H9 (cell line): ENCODE results near the gene MAP2K3. TPM values are rescaled to one million over a fixed set of nuclear protein-coding genes. Genes with fewer than 3 reads are reported as not detected.

Experiments used
- DNase-seq: peaks from one replicate; pipeline ENCODE4 v3.0.0-alpha.2; 2017
- H2AFZ ChIP-seq: one replicate; pipeline ENCODE4 v1.6.1; 2013; ENCODE audit warnings: mild to moderate bottlenecking, low read length, control low read depth, moderate library complexity
- H2AK5ac ChIP-seq: 2 replicates; pipeline ENCODE4 v1.6.1; 2013; ENCODE audit warnings: low read length, control low read depth, mixed read lengths; ENCODE audit not compliant: insufficient read length
- H2BK120ac ChIP-seq: one replicate; pipeline ENCODE4 v1.6.1; 2013; ENCODE audit warnings: low read depth, mild to moderate bottlenecking, low read length, control low read depth, inconsistent platforms; ENCODE audit not compliant: poor library complexity, severe bottlenecking
- H2BK12ac ChIP-seq: 2 replicates; pipeline ENCODE4 v1.6.1; 2013; ENCODE audit warnings: low read length, control low read depth, mixed read lengths, low read depth; ENCODE audit not compliant: insufficient read length
- H2BK15ac ChIP-seq: 2 replicates; pipeline ENCODE4 v1.6.1; 2013; ENCODE audit warnings: low read depth, low read length, control low read depth
- H2BK20ac ChIP-seq: one replicate; pipeline ENCODE4 v1.6.1; 2013; ENCODE audit warnings: low read depth, mild to moderate bottlenecking, low read length, control low read depth, inconsistent platforms; ENCODE audit not compliant: poor library complexity, severe bottlenecking
- H2BK5ac ChIP-seq: 2 replicates; pipeline ENCODE4 v1.6.1; 2013; ENCODE audit warnings: low read length, control low read depth, mixed read lengths; ENCODE audit not compliant: insufficient read length
- H3K14ac ChIP-seq: 2 replicates; pipeline ENCODE4 v1.6.1; 2013; ENCODE audit warnings: low read length, control low read depth; ENCODE audit not compliant: insufficient read depth
- H3K18ac ChIP-seq: 2 replicates; pipeline ENCODE4 v1.6.1; 2013; ENCODE audit warnings: low read depth, mild to moderate bottlenecking, mixed read lengths, low read length, control low read depth; ENCODE audit not compliant: insufficient read length
- H3K23ac ChIP-seq: 2 replicates; pipeline ENCODE4 v1.6.1; 2013; ENCODE audit warnings: low read length, control low read depth, mixed read lengths, low read depth; ENCODE audit not compliant: insufficient read length
- H3K23me2 ChIP-seq: 2 replicates; pipeline ENCODE4 v1.6.1; 2013; ENCODE audit warnings: low read depth, mild to moderate bottlenecking, mixed read lengths, low read length, control low read depth; ENCODE audit not compliant: insufficient read length, poor library complexity, severe bottlenecking
- H3K27ac ChIP-seq: 2 replicates; pipeline ENCODE4 v1.5.1; 2013; ENCODE audit warnings: low read length, control low read depth, mixed read lengths, low read depth; ENCODE audit not compliant: insufficient read length
- H3K27me3 ChIP-seq: 2 replicates; pipeline ENCODE4 v1.6.1; 2013; ENCODE audit warnings: low read length, control low read depth, inconsistent platforms; ENCODE audit not compliant: insufficient read depth
- H3K4ac ChIP-seq: 2 replicates; pipeline ENCODE4 v1.6.1; 2013; ENCODE audit warnings: low read depth, mild to moderate bottlenecking, control low read depth, inconsistent platforms, low read length, moderate library complexity
- H3K4me1 ChIP-seq: 2 replicates; pipeline ENCODE4 v1.6.1; 2013; ENCODE audit warnings: low read length, control low read depth, inconsistent platforms; ENCODE audit not compliant: insufficient read depth
- H3K4me2 ChIP-seq: 2 replicates; pipeline ENCODE4 v1.6.1; 2013; ENCODE audit warnings: low read length, control low read depth, mixed read lengths; ENCODE audit not compliant: insufficient read length, insufficient read depth
- H3K56ac ChIP-seq: 2 replicates; pipeline ENCODE4 v1.6.1; 2013; ENCODE audit warnings: low read depth, mild to moderate bottlenecking, mixed read lengths, low read length, control low read depth; ENCODE audit not compliant: insufficient read length
- H3K79me1 ChIP-seq: 2 replicates; pipeline ENCODE4 v1.6.1; 2013; ENCODE audit warnings: low read depth, mild to moderate bottlenecking, moderate library complexity, low read length, control low read depth, inconsistent platforms; ENCODE audit not compliant: insufficient read depth, poor library complexity, severe bottlenecking
- H3K79me2 ChIP-seq: 2 replicates; pipeline ENCODE4 v1.6.1; 2013; ENCODE audit warnings: low read length, control low read depth, inconsistent platforms; ENCODE audit not compliant: insufficient read depth
- H3K9ac ChIP-seq: 2 replicates; pipeline ENCODE4 v1.6.1; 2013; ENCODE audit warnings: low read length, control low read depth, mixed read lengths; ENCODE audit not compliant: insufficient read length; ENCODE audit errors: extremely low read depth
- H3K9me3 ChIP-seq: one replicate; pipeline ENCODE4 v1.6.1; 2013; ENCODE audit warnings: low read depth, low read length, inconsistent platforms; ENCODE audit not compliant: control insufficient read depth
- H3T11ph ChIP-seq: one replicate; pipeline ENCODE4 v1.6.1; 2013; ENCODE audit warnings: mild to moderate bottlenecking, low read length, control low read depth, inconsistent platforms
- H4K20me1 ChIP-seq: one replicate; pipeline ENCODE4 v1.6.1; 2013; ENCODE audit not compliant: control insufficient read depth, insufficient read length, insufficient read depth
- H4K5ac ChIP-seq: 2 replicates; pipeline ENCODE4 v1.6.1; 2013; ENCODE audit warnings: low read depth, mild to moderate bottlenecking, mixed read lengths, low read length, control low read depth; ENCODE audit not compliant: insufficient read length
- H4K8ac ChIP-seq: replicated peaks from 2 replicates; pipeline ENCODE4 v1.6.1; 2013; ENCODE audit warnings: low read length, control low read depth, mixed read lengths, low read depth; ENCODE audit not compliant: insufficient read length
- H4K91ac ChIP-seq: 2 replicates; pipeline ENCODE4 v1.6.1; 2013; ENCODE audit warnings: low read depth, mild to moderate bottlenecking, moderate library complexity, mixed read lengths, low read length, control low read depth; ENCODE audit not compliant: insufficient read length
- H3K27ac Mint-ChIP-seq, 3 experiments: 2 replicates in 2 of 3; 3 replicates in 1 of 3; pipeline ENCODE4 v1.8.0; 2020 to 2021; ENCODE audit warnings: mixed read lengths in 3 of 3, mild to moderate bottlenecking in 1 of 3, moderate library complexity in 1 of 3
- H3K27me3 Mint-ChIP-seq: 2 replicates; pipeline ENCODE4 v1.8.0; 2021; ENCODE audit warnings: low read depth, mild to moderate bottlenecking, moderate library complexity, mixed read lengths
- H3K36me3 Mint-ChIP-seq, 3 experiments: 2 replicates in 2 of 3; 3 replicates in 1 of 3; pipeline ENCODE4 v1.8.0; 2020 to 2021; ENCODE audit warnings: low read depth in 3 of 3, mixed read lengths in 3 of 3; ENCODE audit not compliant: insufficient read depth in 1 of 3
- H3K4me1 Mint-ChIP-seq, 2 experiments: 2 replicates each; pipeline ENCODE4 v1.8.0; 2020; ENCODE audit warnings: mixed read lengths in 2 of 2
- H3K4me3 Mint-ChIP-seq, 2 experiments: 2 replicates in 1 of 2; 3 replicates in 1 of 2; pipeline ENCODE4 v1.8.0; 2020 to 2021; ENCODE audit warnings: mild to moderate bottlenecking in 2 of 2, mixed read lengths in 2 of 2, moderate library complexity in 1 of 2
- H3K9me3 Mint-ChIP-seq, 2 experiments: 2 replicates in 1 of 2; 3 replicates in 1 of 2; pipeline ENCODE4 v1.8.0; 2020; ENCODE audit warnings: mild to moderate bottlenecking in 2 of 2, mixed read lengths in 2 of 2, moderate library complexity in 1 of 2
- CTCF ChIP-seq: fragments of 200-600 bp; sonication (generic); conservative IDR thresholded peaks from 3 replicates; pipeline ENCODE4 v1.8.0; 2021; ENCODE audit warnings: antibody characterized with exemption, mild to moderate bottlenecking
- WGBS: extraction: QIAGEN DNeasy Blood & Tissue Kit; methylation state at CpG from one replicate; pipeline ENCODE4 v1.1.7; 2013; ENCODE audit warnings: missing lambda C conversion rate, low lambda C conversion rate, mixed read lengths; ENCODE audit not compliant: insufficient read length; ENCODE audit errors: extremely low coverage; 5-methylcytosine and 5-hydroxymethylcytosine counted together
- total RNA-seq: library from RNA; stranded (reverse); gene quantifications from 2 replicates; pipeline ENCODE4 v1.2.1, GENCODE V29; 2021

The MAP2K3 gene
- total RNA-seq, 1 experiment from 2014 or later, result 26.1 TPM

GRCh38 chr17:21250854-21251253 lies 33.7 kb upstream of the MAP2K3 start:
- Histone ChIP-seq H4K20me1 (no peaks in the 10 kb centered on the region), H3K9ac (no peak overlapping the region), H2BK5ac (no peak overlapping the region), H3K27me3 (no peaks in the 10 kb centered on the region), H4K5ac (no peak overlapping the region), H3K4ac (no peak overlapping the region), H3K23me2 (peaks cover 3% of the 10 kb centered on the region), H3K27ac (no peak overlapping the region), H3K56ac (no peak overlapping the region), H3K23ac (no peak overlapping the region), H2BK15ac (no peak overlapping the region), H3K9me3 (no peaks in the 10 kb centered on the region), H3K14ac (no peak overlapping the region), H3K18ac (no peak overlapping the region), H3K79me1 (no peaks in the 10 kb centered on the region), H3K79me2 (no peaks in the 10 kb centered on the region), H2BK120ac (no peak overlapping the region), H4K91ac (no peak overlapping the region), H2BK20ac (no peak overlapping the region), H3K4me1 (no peaks in the 10 kb centered on the region), H3T11ph (no peak overlapping the region), H2AK5ac (no peak overlapping the region), H4K8ac (no peak overlapping the region), H3K4me2 (no peak overlapping the region), H2BK12ac (no peak overlapping the region), H2AFZ (no peak overlapping the region)
- H3K27ac Mint-ChIP-seq, result no peak overlapping the region
- H3K4me1 Mint-ChIP-seq, result peaks cover 19 to 32% of the 10 kb centered on the region in 2 experiments
- H3K9me3 Mint-ChIP-seq, result peaks cover 0 to 3% of the 10 kb centered on the region in 2 experiments; a peak in 1 of 5 replicates
- H3K27me3 Mint-ChIP-seq, result peaks cover 11% of the 10 kb centered on the region
- no peak overlapping the region; a peak in 1 of 5 replicates for H3K4me3 Mint-ChIP-seq
- no peak for TF ChIP-seq CTCF
- WGBS, result no CpG with 5 or more reads among the region's 4 CpGs
- no peaks in the 10 kb centered on the region for H3K36me3 Mint-ChIP-seq
- no peak for DNase-seq
